ENCODE measurements around the gene ELK4. TPM values are rescaled to one million over a fixed set of nuclear protein-coding genes. Genes with fewer than 3 reads are reported as not detected.

ELK4 gene
- total RNA-seq, 1 donor from 2014 or later, result 23.0 TPM

DNA sequence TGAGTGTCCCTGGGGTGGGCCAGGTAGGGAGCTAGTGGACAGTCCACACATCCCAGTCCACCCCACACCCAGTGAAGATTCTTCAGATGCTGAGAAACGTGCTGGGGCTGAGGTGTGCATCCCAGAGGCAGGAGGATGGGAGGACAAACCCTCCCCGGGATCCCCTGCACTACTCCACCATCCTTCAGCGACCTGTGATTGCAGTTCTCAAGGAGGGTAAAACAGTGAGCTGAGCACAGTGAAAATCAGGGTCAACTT, 51.0 kb downstream of the ELK4 start:
- no peak for DNase-seq

DNA sequence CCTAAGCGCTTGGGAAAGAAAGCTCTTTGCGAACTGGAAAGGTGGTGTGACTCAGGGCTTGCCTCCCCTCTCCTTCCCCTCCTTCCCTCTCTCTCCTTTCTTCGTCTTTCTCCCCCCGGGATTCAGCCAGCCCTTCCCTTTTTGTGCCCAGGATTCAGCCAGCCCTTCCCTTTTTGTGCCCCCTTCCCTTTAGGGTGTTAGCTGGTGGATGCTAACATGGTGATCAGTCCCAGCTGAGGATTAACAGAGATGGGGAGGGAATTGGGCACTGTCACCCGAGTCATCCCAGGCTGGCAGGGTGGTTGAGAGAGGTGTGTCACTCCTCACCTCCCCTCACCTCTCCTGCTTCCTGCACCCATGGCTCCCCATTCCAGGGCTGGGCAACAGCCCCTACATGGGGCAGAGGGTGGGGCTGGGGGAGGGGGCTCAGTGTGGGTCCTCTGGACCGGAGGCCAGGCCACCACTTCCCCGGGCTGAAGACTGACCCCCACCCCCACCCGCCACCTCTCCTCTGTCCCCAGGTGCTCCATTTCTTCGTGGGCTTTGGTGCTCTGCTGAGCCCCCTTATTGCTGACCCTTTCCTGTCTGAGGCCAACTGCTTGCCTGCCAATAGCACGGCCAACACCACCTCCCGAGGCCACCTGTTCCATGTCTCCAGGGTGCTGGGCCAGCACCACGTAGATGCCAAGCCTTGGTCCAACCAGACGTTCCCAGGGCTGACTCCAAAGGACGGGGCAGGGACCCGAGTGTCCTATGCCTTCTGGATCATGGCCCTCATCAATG, 51.5 kb downstream of the ELK4 start:
- DNase-seq, result no peak

DNA sequence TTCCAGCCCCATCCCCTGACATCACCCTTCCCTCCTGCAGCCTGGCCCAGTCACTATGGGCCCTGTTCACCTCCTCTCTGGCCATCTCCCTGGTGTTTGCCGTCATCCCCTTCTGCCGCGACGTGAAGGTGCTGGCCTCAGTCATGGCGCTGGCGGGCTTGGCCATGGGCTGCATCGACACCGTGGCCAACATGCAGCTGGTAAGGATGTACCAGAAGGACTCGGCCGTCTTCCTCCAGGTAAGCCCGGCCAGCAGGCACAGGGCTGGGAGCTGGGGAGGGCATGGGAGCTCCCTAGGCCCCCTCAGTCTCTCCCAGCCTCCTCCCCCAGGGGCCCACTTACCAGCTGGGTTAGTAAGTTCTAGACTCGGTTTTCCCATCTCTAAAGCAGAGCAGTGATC, 52.1 kb downstream of the ELK4 start:
- no peak for DNase-seq

- no peak for DNase-seq
Measured at GRCh38 chr1:205578780-205579571, 52.8 kb downstream of the ELK4 start.

GRCh38 chr1:205577874-205578658, 53.7 kb downstream of the ELK4 start:
- DNase-seq, result no peak

- DNase-seq, result no peak
Measured at GRCh38 chr1:205576805-205577761, 54.7 kb downstream of the ELK4 start.

- no peak for DNase-seq
Measured at GRCh38 chr1:205576011-205576410, 55.8 kb downstream of the ELK4 start.

DNA sequence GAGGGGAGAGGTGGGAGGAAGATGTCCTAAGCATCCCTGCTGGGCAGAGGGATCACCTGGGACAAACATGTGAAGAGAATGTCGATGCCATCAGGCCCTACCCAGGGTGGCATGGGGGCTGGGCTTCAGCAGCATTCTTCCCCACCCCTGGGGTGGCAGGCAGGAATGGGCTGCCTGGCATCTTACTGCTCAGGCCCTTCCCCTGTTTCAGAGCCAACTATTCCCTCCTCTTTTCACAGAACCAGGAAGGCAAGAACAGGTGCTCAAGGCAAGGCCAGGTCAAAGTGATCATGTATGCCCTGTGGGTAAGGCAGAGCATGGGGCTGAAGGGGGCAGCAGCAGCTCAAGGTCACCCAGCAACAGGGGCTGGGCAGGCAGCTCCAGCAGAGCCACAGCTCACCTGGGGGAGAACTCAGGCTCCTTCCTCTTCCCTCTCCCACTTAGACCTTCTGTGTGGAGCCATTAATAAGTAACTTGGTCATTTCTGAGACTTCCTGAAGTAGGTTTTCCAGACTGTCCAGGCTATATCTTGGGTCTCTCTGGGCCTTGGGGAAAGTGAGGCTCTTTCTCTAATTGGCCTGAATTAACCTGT, 56.4 kb downstream of the ELK4 start:
- no peak for DNase-seq

GRCh38 chr1:205572421-205572820, 59.4 kb downstream of the ELK4 start:
- no peak for DNase-seq

DNA sequence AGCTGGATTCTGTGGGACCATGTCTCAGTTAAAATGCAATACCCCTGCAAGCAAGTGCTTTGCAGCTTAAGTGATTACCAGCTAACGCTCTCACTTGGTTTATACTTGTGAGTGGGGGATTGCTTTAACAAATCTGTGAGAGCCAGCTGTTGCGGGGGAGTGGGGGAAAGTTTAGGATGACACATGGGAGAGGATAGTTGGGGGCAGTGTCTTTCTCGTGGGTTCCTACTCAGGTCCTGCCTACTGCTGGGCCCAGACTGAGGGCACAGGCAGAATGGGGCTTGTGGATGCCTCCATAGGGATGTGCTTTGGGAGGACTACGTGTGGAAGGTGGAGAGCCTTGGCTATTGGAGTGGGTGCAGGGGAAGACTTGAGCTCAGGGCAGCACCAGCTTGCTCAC, 60.1 kb downstream of the ELK4 start:
- DNase-seq, result no peak

GRCh38 chr1:205570796-205571537, 60.8 kb downstream of the ELK4 start:
- no peak for DNase-seq

- DNase-seq, result no peak
Measured at GRCh38 chr1:205570173-205570501, 61.7 kb downstream of the ELK4 start.

DNA sequence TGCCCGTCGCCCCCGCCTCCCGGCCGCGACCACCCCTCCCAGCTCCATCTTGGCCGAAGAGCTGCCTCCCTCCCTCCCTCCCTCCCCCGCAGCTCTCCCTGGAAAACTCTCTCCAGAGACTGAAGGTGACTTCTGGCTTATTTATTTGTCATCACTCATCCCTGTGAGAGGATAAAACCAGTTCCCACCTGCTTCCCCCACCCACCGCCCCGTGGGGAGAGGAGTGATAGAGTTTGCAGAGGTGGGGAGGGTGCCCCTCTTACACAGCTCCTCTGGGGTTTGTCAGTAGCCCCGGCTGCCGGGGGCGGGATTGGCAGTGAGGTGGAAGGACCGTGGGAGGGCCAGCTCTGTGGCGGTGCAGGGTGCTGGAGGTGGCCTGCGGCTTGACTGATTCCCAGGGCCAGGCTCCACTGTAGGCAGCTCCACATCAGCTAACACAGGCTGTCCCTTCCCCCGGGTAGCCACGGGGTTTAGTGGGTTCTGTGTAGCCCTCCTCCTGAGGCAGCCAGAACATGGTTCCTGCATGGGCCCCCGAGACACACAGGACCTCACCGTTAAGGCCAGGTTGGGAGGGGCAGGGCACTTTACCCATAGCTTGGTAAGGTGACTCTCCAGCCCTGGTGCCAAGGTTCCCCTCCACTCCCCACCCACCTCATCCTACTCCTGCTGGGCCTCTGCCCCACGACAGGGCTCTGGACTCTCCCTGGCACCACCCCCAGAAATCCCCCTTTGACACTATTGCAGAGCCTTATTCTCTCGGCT, 62.2 kb downstream of the ELK4 start:
- DNase-seq, result no peak

DNA sequence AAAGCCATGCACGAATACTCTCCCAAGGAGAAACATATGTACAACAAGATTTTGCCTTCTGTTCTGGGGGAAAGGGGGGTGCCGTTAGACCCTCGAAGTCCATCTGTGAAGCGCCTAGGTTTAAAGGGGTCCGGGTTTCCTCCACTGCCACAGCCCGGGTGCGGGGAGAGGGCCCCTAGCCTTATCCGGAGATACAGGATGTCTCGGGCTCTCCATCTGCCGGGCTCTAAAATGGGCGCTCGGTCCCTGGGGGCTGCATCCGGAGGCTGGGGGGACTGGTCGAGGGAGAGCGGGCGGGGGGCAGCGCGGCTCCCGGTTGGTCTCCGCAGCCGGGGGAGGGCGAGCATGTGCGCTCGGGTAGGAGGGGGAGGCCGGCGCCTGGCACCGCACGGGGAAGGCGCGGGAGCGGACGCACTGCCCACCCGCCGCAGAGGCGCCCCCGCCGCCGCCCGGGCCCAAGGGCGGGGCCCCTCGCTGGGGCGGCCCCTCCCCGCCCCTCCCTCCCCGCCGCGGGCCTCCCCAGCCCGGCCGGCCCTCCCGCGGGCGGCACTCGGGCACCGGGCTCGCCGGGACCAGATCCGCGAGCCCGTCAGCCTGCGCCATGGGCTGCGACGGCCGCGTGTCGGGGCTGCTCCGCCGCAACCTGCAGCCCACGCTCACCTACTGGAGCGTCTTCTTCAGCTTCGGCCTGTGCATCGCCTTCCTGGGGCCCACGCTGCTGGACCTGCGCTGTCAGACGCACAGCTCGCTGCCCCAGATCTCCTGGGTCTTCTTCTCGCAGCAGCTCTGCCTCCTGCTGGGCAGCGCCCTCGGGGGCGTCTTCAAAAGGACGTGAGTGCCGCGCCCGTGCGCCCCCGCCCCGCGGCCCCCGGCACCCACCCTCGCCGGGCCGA, 63.1 kb downstream of the ELK4 start:
- DNase-seq, result no peak

DNA sequence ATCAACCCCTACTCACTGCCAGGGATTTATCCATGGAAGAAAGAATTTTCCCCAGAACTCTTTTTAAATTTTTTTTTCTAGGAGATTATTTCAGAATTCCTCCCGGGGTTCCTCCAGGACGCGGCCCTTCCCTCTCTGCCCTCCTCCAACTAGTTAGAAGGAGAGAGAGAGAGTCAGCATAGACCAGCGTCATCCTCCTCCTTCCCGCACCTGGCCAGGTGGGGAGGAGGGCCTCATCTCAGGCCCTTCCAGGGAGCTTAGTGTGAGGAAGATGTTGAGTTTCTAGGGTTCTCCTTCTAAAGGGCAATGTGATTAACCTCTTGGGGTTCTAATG, 63.7 kb downstream of the ELK4 start:
- DNase-seq, result no peak

- DNase-seq, result no peak
Measured at GRCh38 chr1:205567716-205568115, 64.1 kb downstream of the ELK4 start.

GRCh38 chr1:205565799-205566198, 66.0 kb downstream of the ELK4 start:
- DNase-seq, result no peak

DNA sequence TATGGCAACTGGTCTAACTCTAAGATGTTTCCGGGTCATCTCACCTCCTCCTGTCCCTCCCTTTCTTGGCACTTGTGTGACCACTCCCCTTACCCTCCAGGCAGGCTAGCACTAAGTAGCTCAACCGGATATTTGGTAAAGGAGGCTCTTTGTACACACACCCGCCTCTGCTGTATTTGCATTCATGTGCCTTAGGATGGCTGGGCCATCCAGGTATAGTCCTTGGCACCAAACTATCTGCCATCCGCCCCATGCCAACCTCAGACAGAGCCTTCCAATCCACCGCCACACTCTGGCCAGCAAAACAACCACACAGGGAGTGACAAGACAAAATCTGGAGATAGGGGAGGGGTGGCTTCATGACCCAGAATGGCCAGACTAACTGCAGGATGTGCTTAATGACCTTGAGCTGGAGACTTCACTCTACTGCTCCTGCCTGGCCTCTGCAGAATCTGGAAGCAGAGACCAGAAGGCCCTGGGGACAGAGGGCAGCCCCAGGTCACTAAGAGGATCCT, 67.8 kb downstream of the ELK4 start:
- no peak for DNase-seq
